GM19467 (cell line): ENCODE data around the gene DNAJC24.

Experiments used
- ATAC-seq: cut with Tn5 transposase; IDR thresholded peaks from one replicate; pipeline ENCODE4 v1.9.1; 2021; ENCODE audit warnings: mild to moderate bottlenecking, moderate library complexity; ENCODE audit not compliant: unreplicated experiment

Gene DNAJC24

GRCh38 chr11:31414338-31414737, 44.7 kb downstream of the DNAJC24 start:
- no peak for ATAC-seq

GRCh38 chr11:31415435-31415834, 45.8 kb downstream of the DNAJC24 start:
- no peak for ATAC-seq

GRCh38 chr11:31417357-31417756, 47.7 kb downstream of the DNAJC24 start:
- ATAC-seq: no peak

- ATAC-seq: no peak
These were observed 48.2 kb downstream of the DNAJC24 start for GRCh38 chr11:31417816-31418215.

- ATAC-seq: no peak
These were observed 49.5 kb downstream of the DNAJC24 start for GRCh38 chr11:31419138-31419537.

- ATAC-seq: no peak
These were observed 50.0 kb downstream of the DNAJC24 start for GRCh38 chr11:31419669-31420068.

- ATAC-seq: no peak
These were observed 52.2 kb downstream of the DNAJC24 start for GRCh38 chr11:31421820-31422219.

GRCh38 chr11:31422703-31423102, 53.0 kb downstream of the DNAJC24 start:
- no peak for ATAC-seq

- ATAC-seq: no peak
These were observed 55.0 kb downstream of the DNAJC24 start for GRCh38 chr11:31424652-31425051.

GRCh38 chr11:31433851-31434250, 64.2 kb downstream of the DNAJC24 start:
- ATAC-seq: no peak

- no peak for ATAC-seq
These were observed 68.2 kb downstream of the DNAJC24 start for GRCh38 chr11:31437742-31438435.

- no peak for ATAC-seq
These were observed 71.6 kb downstream of the DNAJC24 start for GRCh38 chr11:31441296-31441695.

GRCh38 chr11:31442086-31442485, 72.4 kb downstream of the DNAJC24 start:
- ATAC-seq: no peak

- no peak for ATAC-seq
These were observed 74.1 kb downstream of the DNAJC24 start for GRCh38 chr11:31443802-31444201.

GRCh38 chr11:31445621-31446020, 76.0 kb downstream of the DNAJC24 start:
- ATAC-seq: no peak

GRCh38 chr11:31449040-31449439, 79.4 kb downstream of the DNAJC24 start:
- ATAC-seq: no peak

GRCh38 chr11:31450841-31451240, 81.2 kb downstream of the DNAJC24 start:
- ATAC-seq: no peak

GRCh38 chr11:31455177-31455576, 85.5 kb downstream of the DNAJC24 start:
- no peak for ATAC-seq

GRCh38 chr11:31464436-31464835, 94.8 kb downstream of the DNAJC24 start:
- ATAC-seq: no peak

GRCh38 chr11:31474083-31474482, 104.4 kb downstream of the DNAJC24 start:
- no peak for ATAC-seq

- ATAC-seq: no peak
These were observed 108.0 kb downstream of the DNAJC24 start for GRCh38 chr11:31477528-31478222.

GRCh38 chr11:31478223-31478590, 108.5 kb downstream of the DNAJC24 start:
- no peak for ATAC-seq

GRCh38 chr11:31479066-31479465, 109.4 kb downstream of the DNAJC24 start:
- no peak for ATAC-seq
